Right lung (tissue), 5 donors: ENCODE data around the gene IGSF1. TPM values are rescaled to one million over a fixed set of nuclear protein-coding genes. Genes with fewer than 3 reads are reported as not detected.
"Not testable (repeated sequence)": the region's sequence is repeated elsewhere in the genome, so short reads cannot be mapped to it uniquely, and the experiment has no call there.

Experiments
- DNase-seq, 2 donors: peaks; one replicate each; pipeline ENCODE4 v3.0.0-alpha.2; 2013
- polyA plus RNA-seq, 5 donors: library from polyadenylated mRNA; unstranded; fragments of 120-200 nt; gene quantifications; one replicate each; pipeline versions ENCODE4 v1.2.1 to v1.2.3, GENCODE V29; 2013; ENCODE audit warnings: inconsistent platforms in 1 of 5, low replicate concordance in 1 of 5; ENCODE audit not compliant: insufficient read length in 5 of 5, insufficient read depth in 1 of 5

IGSF1 gene
- polyA plus RNA-seq, 5 donors: 11.5 to 22.7 (median 14.9) TPM

DNA sequence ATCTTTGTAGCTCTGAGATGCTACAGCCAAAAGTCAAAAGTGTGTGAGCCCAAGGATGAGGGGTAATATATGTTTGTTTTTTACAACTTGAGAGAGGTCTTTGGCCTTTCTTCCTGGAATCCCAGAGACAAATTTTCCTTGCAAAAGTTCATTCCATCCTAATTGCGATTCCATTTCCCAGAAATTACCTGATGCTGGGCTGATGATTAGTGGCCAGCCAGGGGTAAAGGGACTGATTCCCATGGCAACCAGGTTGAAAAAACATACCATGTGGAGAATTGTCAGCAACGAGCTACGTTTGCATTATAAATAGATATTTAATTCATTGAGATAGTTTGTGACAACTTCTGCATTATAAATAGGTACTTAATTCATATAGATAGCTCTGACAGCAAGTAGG is 17.8 kb downstream of the IGSF1 start:
- no peak for DNase-seq

DNA sequence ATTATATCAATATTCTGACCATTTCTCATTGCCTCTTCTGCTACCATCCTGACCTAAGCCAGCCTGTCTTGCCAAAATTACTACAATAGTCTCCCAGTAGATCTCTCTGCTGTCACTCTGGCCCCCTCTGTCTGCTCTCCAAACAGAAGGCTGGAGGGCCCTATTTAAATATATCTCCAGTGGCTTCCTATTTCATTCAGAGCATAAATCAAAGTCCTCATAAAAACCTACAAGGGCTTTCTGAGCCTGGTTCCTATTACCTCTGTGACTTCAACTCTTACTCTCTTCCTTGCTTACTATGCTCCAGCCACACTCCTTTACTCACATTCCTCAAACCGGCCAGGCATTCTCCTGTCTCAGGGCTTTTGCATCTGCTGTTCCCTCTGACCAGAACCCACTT is 19.0 kb downstream of the IGSF1 start:
- DNase-seq: no peak

DNA sequence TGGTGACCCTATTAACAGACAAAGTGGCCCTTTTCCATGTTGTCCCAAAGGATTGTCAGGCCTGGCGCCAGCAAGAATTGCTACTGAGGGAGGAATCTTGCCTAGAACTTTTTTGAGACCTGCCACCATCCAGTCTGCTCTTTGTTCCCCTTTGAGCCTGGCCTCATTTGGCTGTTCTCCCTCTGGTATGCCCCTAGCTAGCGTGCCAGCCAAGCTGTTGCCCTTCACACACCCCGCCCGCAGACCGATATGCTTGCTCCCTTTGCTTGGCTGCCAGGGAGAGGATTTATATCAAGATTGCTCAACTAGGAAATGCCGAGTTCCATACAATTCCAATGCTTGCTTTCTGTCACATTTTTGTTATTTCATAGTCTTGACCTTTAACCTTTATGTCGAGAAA is 24.4 kb downstream of the IGSF1 start:
- DNase-seq: no peak

DNA sequence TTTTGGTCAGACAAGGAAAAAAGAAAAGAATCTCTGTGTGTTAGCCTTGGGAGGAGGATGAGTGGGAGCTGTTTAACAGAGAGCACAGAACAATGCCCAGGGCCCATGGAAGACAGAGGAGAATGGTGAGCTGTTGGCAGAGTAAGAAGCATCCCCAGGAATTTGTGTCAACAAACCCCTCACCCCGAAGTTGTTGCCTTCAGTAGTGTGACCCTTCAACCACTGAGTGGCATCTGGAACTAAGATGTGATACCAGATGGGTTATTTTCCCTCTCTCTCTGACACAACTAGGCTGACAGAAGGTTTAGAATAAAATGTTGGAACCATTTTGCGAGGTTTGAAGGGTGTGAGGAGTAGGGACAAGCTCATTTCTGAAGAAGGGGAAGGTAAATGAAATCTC is 25.1 kb downstream of the IGSF1 start:
- no peak for DNase-seq

DNA sequence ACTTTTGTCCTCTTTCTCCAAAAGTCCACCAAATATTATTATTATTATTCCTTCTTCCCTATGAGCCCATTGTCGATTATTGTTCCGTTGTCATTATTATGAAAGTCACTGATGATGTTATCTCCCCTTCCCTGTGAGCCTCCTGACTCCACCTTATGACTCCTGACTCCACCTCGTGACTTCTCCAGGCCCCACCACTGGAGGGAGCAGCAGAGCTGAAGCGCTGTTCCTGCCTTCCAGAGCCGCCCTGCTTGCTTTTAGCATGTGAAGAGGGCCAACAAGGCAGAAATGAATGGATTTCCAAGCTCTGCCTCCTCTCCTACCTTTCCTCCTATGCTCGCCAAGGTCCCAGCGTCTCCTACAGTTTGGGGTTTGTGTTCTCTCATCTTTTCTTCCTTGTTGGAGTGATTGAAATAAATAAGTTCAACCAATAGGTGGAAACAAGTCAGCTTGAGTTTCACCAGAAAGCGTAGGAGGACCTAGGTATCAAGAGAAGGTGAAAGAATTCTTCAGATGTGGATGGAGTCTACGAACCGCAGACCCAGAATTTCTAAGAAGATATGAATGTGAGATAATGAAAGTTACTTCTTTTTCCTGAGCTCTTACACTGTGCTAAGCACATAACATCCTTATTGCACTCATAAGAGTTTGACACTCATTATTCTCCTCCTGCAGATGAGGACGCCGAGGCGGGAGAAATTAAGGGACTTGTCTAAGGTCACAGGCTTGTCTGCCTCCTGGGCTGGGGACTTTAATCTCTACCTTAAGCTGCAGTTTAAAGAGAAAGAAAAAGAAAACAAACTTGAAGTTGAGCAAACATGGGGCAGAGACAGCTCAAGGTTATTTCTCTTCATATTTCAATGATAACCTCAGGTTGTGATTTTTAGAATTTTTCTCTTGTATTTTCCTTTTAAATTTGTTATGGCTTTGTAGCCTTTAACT is 26.1 kb downstream of the IGSF1 start:
- no peak for DNase-seq

DNA sequence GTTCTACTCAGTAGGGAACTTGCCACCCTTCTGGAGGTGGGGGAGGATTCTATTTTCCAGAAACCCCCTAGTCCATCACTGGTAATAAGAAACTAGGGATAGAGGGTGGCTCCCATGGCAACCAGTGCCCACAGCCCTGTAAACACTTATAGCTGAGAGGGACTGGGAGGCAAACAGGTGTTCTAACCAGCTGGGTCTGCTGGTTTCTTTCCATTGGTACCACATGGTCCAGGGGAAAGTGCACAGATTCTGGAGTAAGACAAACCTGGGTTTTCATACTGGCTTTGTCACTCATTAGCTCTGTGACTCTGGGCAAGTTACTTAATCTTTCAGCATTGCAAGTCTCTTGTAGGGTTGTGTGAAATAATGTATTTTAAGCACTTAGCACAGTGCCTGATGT is 26.9 kb downstream of the IGSF1 start:
- DNase-seq: no peak

DNA sequence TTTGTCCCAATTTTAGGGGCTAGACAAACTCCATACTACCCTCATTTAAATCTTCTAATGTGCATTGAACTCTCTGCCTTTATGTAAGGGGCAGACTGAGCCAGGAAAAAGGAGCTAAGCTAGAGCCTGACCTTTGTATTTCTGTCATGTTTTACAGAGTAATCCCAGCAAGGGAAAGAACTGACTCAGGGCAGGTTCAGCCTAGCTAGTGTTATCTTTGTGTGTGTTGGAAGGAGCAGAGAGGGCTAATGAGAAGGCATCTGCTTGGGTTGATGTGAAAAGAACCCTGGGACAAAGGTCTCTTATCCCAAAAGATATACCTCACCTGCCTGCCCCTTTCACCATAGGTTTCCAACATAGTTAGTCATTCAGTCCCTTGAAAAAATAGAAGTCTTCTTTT is 31.7 kb downstream of the IGSF1 start:
- no peak for DNase-seq

DNA sequence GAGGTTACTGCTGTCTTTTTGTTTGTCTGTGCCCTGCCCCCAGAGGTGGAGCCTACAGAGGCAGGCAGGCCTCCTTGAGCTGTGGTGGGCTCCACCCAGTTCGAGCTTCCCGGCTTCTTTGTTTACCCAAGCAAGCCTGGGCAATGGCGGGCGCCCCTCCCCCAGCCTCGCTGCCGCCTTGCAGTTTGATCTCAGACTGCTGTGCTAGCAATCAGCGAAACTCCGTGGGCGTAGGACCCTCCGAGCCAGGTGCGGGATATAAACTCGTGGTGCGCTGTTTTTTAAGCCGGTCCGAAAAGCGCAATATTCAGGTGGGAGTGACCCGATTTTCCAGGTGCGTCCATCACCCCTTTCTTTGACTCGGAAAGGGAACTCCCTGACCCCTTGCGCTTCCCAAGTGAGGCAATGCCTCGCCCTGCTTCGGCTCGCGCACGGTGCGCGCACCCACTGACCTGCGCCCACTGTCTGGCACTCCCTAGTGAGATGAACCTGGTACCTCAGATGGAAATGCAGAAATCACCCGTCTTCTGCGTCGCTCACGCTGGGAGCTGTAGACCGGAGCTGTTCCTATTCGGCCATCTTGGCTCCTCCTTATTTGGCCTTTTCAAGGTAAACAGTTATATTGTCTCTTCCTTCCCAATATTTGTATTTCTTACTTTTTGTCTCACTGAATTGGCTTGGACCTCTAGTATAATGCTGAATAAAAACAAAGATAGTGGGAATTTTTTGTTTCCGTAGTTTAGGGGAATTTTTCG is 37.9 kb downstream of the IGSF1 start:
- DNase-seq: not testable (repeated sequence)

DNA sequence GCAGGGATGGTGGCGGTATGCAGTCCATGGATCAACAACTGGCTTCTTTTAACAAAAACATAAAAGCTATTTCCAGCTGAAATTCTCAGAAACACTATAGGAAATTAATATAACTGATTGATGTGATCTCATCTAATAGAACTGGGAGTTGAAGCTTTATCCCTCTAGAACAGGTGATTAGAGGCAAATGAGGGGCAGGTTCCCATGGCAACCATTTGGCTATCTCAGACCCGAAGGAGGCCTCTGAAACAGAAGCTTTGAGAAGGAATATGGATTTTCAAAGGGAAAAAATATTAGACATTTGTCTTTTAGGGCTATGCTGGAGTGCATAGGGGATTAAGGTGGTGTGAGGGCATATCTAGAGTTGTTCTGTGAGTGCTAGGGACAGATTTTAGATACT is 50.0 kb downstream of the IGSF1 start:
- DNase-seq: no peak

DNA sequence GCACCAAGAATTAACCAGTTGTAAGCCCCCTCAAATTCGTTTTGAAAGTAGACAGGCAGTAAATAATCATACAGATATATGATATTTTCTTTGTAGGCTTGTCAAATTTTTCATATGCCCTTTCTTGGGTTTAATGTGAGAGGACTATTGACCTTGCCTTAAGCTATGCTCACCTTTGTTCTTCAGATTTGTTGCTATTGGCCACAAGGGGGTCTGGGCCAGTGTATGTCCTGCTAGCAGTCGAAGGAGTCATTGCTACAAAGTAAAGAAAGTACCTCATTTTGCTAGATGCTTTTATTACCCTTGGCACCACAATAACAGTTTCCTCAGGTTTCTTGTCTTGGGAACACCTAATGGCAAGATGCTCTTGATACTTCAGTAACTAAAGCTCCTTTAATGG is 51.7 kb downstream of the IGSF1 start:
- no peak for DNase-seq

DNA sequence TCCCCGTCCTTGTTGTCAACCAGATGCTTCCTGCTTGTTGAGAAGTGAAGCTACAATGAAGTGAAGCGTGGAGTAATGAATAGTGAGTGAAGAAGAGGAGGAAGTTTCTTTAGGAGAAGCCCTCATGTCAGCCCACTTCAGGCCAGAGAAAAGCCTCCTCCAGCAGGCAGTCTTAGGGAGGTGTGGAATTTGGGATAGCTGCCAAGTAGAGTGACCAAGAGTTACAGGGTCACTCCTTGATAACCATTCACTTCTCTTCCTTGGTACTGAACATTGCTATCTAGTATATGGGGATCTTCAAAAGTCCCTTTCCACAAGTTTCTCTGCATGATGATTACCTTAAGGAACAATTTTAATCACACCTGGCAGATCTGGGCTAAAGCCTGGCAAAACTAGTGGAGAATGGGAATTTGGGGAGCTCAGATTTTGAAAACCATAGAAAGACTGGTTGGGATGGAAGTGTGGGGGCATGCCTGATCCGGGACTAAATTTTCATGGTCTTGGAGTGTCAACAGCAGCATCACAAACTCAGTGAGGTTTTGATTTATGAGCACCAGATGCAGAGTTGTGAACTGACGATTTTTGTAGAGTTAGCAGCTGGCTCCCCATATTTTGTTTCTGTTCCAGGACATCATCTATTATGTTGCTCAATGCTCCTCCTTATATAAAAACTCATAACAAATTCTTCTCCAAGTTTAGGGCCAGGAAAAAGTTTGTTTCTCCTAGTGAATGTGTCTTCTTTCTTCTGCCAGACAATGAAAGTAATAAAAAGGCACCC is 53.1 kb downstream of the IGSF1 start:
- DNase-seq: peak; percentile 41 to 45

DNA sequence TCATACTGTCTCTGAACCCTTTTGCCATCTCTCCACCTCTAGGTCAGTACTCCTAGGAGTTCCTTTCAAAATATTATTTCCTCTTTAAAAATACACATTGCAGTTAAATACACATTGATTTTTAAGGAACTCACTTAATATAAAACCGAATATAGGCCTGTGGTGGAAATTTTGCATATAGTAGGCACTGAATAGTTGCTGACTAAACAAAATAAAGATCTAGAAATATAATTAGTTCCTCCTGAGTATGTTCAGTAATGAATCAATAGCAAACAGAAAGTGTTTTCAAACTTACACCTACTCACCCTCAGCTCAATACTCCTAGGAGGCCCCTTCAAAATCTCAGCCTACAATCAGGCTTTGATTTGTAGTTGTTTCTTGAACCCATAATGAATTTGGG is 61.5 kb downstream of the IGSF1 start:
- DNase-seq: no peak

DNA sequence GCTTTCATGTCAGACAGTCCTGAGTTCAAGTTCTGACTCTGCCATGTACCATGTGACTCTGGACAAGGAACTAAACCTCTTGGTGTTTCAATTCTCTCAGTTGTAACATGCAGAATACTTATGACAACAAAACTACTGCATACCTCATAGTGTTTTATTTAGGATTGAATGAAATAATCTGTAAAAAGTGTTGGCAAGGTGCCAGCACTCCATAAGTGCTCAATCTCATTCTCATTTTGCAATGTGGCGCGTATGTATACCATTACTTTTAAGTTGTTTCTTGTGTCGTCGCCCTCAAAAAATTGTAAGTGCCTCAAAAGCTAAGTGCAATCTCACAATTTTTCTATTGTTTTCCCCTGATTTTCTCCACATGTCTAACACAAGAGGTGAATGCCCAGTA is 62.5 kb downstream of the IGSF1 start:
- no peak for DNase-seq

DNA sequence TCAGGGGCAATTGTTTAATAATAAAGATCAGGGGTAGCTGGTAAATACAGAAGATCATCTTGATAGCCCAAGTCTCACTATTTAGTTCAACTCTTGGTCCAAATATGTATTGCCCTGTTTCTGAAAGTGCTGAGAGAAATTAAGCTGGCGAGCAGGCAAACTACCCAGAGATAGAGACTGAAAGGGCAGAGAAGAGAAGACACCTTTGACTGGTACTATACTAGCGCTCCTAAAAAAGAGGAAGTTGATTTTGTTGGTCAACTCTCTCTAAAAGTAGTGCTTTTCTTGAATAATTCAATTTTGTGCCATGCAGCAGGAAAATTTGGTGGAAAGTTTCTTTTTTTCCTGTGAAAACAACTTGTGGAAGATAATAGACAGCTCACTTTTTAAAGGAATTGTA is 64.0 kb downstream of the IGSF1 start:
- no peak for DNase-seq

Other genes with a start within 250 kb of the IGSF1 start
- 10 to 100 TPM in 1 of 5 donors, under 1 TPM in 4; 0.31 to 16.0 (median 0.46) TPM for gene ARHGAP36, start 231.0 kb downstream of the IGSF1 start, polyA plus RNA-seq